ENCODE data around the gene RGP1. TPM values are rescaled to one million over a fixed set of nuclear protein-coding genes. Genes with fewer than 3 reads are reported as not detected.

Gene RGP1
- total and polyA plus RNA-seq, 3 donors from 2014 or later: 21.1 to 23.9 (median 21.4) TPM

DNA sequence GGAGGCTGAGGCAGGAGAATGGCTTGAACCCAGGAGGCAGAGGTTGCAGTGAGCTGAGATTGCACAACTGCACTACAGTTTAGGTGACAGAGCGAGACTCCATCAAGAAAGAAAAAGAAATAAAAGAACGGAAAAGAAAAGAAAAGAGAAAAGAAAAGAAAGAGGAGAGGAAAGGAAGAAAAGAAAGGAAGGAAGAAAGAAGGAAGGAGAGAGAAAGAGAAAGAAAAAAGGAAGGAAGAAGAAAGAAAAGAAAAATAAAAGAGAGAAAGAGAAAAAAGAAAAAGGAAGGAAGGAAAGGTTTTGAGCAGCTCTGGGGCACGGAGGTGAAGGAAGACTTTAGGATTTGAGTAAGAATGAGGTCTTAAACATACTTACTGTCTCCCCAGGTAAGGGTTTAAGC lies 35.5 kb upstream of the RGP1 start:
- WGBS, 2 donors: 88 to 90% methylated on average over 3 of the region's 3 CpGs
- H3K9me3 ChIP-seq: no peaks in the 10 kb centered on the region
- H3K4me1 ChIP-seq: no peaks in the 10 kb centered on the region
- DNase-seq: no peak
- H3K36me3 ChIP-seq (ENCODE audit: low read depth, missing control alignments): no peaks in the 10 kb centered on the region
- intact Hi-C loops (cut with DNase I; ENCODE audit: low total_unique reads): no loop called here
- no peaks in the 10 kb centered on the region for H3K27me3 ChIP-seq
- H3K4me3 ChIP-seq: no peak overlapping the region
- no peak overlapping the region for H3K27ac ChIP-seq
- TF ChIP-seq POLR2A (IDR thresholded peaks at IDR 0.05): no peak
- TF ChIP-seq, protein P1, sequence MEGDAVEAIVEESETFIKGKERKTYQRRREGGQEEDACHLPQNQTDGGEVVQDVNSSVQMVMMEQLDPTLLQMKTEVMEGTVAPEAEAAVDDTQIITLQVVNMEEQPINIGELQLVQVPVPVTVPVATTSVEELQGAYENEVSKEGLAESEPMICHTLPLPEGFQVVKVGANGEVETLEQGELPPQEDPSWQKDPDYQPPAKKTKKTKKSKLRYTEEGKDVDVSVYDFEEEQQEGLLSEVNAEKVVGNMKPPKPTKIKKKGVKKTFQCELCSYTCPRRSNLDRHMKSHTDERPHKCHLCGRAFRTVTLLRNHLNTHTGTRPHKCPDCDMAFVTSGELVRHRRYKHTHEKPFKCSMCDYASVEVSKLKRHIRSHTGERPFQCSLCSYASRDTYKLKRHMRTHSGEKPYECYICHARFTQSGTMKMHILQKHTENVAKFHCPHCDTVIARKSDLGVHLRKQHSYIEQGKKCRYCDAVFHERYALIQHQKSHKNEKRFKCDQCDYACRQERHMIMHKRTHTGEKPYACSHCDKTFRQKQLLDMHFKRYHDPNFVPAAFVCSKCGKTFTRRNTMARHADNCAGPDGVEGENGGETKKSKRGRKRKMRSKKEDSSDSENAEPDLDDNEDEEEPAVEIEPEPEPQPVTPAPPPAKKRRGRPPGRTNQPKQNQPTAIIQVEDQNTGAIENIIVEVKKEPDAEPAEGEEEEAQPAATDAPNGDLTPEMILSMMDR (IDR thresholded peaks at IDR 0.05): no peak

DNA sequence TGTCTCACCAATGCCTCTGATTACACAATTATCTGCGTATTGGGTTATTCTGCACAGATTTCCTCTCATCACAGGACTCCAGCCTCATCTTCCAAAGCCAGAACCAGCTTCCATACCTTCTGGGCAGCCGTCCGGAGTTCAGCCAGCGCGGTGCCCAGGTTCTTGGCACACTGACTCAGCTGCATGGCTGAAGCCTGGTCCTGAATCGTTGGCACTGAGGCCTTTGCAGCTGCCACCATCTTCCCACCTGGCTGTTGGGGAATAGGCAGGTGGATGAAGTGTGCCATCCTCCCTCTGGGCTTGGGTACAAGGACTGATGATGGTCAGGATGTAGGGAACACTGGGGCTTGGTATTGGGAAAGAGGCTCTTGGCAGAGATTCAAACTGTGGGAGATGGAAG lies 35.0 kb upstream of the RGP1 start:
- Histone ChIP-seq H3K36me3 (ENCODE audit: low read depth, missing control alignments) (no peaks in the 10 kb centered on the region), H3K4me3 (no peak overlapping the region), H3K27me3 (no peaks in the 10 kb centered on the region), H3K4me1 (no peaks in the 10 kb centered on the region), H3K27ac (no peak overlapping the region), H3K9me3 (no peaks in the 10 kb centered on the region)
- intact Hi-C loops (cut with DNase I; ENCODE audit: low total_unique reads): no loop called here
- DNase-seq: no peak
- WGBS, 2 donors: 98 to 100% methylated on average over 1 to 6 of the region's 6 CpGs
- TF ChIP-seq, protein P1 (IDR thresholded peaks at IDR 0.05): no peak
- TF ChIP-seq POLR2A (IDR thresholded peaks at IDR 0.05): no peak

DNA sequence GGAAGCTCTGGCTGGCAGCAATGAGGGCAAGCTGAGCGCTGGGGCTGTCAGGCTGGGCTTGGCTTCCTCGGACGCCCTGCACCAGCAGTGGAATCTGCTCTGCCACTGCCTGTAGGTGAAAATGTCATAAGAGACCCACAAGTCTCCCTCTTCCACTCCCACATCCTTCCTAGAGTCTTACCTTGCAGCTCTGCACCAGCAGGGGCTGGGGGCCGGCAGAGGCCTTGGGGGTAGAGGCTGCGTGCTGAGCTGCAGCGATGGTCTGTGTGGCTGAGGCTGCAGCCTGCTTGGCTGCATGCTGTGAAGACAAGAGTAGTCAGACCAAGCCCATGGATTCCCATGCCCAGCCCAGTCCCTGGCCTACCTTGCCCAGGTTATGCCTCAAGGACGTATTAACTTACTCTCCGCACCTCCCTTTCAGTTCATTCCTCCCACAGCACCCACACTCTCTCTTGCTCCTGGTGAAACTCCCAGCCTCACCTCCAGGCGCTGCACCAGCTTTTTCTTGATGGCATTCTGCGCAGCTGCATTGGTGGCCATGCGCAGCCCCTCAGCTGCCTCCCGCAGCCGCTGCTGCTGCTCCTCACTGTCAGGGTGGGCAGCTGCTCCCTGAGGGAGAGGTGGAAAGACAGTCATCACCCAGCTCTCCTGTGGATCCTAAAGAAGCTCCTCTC lies 34.4 kb upstream of the RGP1 start:
- WGBS, 2 donors: 93 to 94% methylated on average over 10 to 13 of the region's 13 CpGs
- H3K36me3 ChIP-seq (ENCODE audit: low read depth, missing control alignments): no peaks in the 10 kb centered on the region
- H3K9me3 ChIP-seq: no peaks in the 10 kb centered on the region

DNA sequence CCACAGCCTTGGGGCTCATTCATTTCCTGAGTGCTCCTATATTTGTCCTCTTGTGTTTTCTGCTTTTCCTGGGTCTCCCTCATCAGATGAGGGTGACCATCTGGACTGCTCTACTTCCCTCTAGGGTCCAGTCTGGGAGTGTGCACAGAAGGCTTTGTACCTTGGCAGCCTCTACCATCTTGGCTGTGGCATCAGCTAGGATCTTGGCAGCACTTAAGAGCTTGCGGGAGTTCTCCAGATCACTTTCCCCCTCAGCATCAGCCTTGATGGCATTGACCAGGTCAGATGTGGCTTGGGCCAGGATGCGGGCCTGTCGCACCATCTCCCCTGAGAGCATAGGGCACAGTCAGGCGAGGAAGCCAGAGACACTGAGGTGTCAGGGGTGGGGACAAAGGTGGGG lies 32.9 kb upstream of the RGP1 start:
- no peak overlapping the region for H3K27ac ChIP-seq
- 58 to 80% methylated on average over 4 of the region's 4 CpGs for WGBS, 2 donors

More for the DNA sequence above, 34.4 kb upstream of the RGP1 start:
- no peak for TF ChIP-seq POLR2A (IDR thresholded peaks at IDR 0.05)
- TF ChIP-seq, protein P1 (IDR thresholded peaks at IDR 0.05): no peak
- intact Hi-C loops (cut with DNase I; ENCODE audit: low total_unique reads): no loop called here
- DNase-seq: no peak
- no peak overlapping the region for H3K4me3 ChIP-seq
- no peaks in the 10 kb centered on the region for H3K4me1 ChIP-seq
- H3K27me3 ChIP-seq: no peaks in the 10 kb centered on the region
- no peak overlapping the region for H3K27ac ChIP-seq

More for the DNA sequence above, 32.9 kb upstream of the RGP1 start:
- Histone ChIP-seq H3K36me3 (ENCODE audit: low read depth, missing control alignments) (no peaks in the 10 kb centered on the region), H3K4me3 (no peak overlapping the region), H3K4me1 (no peaks in the 10 kb centered on the region), H3K27me3 (no peaks in the 10 kb centered on the region), H3K9me3 (no peaks in the 10 kb centered on the region)
- intact Hi-C loops (cut with DNase I; ENCODE audit: low total_unique reads): no loop called here
- TF ChIP-seq POLR2A (IDR thresholded peaks at IDR 0.05): no peak
- TF ChIP-seq, protein P1 (IDR thresholded peaks at IDR 0.05): no peak
- DNase-seq: no peak

All from testis (tissue), 3 donors.